Pancreas (tissue), 10 donors: ENCODE results near the gene RHOT2. TPM values are rescaled to one million over a fixed set of nuclear protein-coding genes. Genes with fewer than 3 reads are reported as not detected.

Experiments
- ATAC-seq, 4 donors: fragments of 200-7000 bp; cut with Tn5 transposase; one replicate each; pipeline versions ENCODE4 v1.8.0 to v1.9.1; 2020; ENCODE audit warnings: mild to moderate bottlenecking in 4 of 4, moderate library complexity in 4 of 4
- DNase-seq, 6 donors: peaks; one replicate each; pipeline ENCODE4 v3.0.0-alpha.2; 2020
- FAIRE-seq: peaks from 2 replicates; lab custom pipeline; 2012; peaks lifted over from hg19 to GRCh38; lab: Jason Lieb, UNC
- H3K27ac ChIP-seq, 4 donors: fragments of 200-600 bp; sonication (generic); 1 replicate in 3 of 4; 2 replicates in 1 of 4; pipeline versions ENCODE4 v1.5.0 to v1.8.0; 2020
- H3K27me3 ChIP-seq, 4 donors: fragments of 200-600 bp; one replicate each; pipeline ENCODE4 v1.8.0; 2021
- H3K36me3 ChIP-seq, 3 donors: fragments of 200-600 bp; sonication (generic) in 1 of 3; one replicate each; pipeline versions ENCODE4 v1.5.0 to v1.8.0; 2020 to 2021
- H3K4me1 ChIP-seq, 3 donors: fragments of 200-600 bp; one replicate each; pipeline ENCODE4 v1.8.0; 2021
- H3K4me3 ChIP-seq, 4 donors: fragments of 200-600 bp; sonication (generic) in 2 of 4; one replicate each; pipeline versions ENCODE4 v1.5.0 to v1.8.0; 2020 to 2021
- H3K9me3 ChIP-seq, 4 donors: fragments of 200-600 bp; one replicate each; pipeline ENCODE4 v1.8.0; 2021
- WGBS, 2 donors: extraction: QIAGEN DNeasy Blood & Tissue Kit; methylation state at CpG; one replicate each; pipeline ENCODE4 v1.1.7; 2013; 5-methylcytosine and 5-hydroxymethylcytosine counted together
- intact Hi-C, 3 donors: fragments of 100-400 bp; cut with DNase I; formaldehyde crosslinking; loops; one replicate each; pipeline versions ENCODE4 v1.11.1 to v1.14.2; 2022
- polyA plus RNA-seq, 2 donors: library from polyadenylated mRNA; stranded (reverse); fragments of 200-250 nt; gene quantifications; one replicate each; pipeline ENCODE4 v1.2.3, GENCODE V29; 2013
- total RNA-seq, 6 donors: library from RNA; stranded (reverse); fragmentation: NEBNext Ultra II Directional in 4 of 6; extraction: Animal tissue kit (Norgen Biotek cat#: 25700) in 4 of 6; gene quantifications; one replicate each; pipeline versions ENCODE4 v1.2.1 to v1.2.4, GENCODE V29; 2021 to 2023
- TF ChIP-seq, protein P1 (sequence below), 4 donors: fragments of 200-600 bp; sonication (generic) in 3 of 4; IDR thresholded peaks; one replicate each; pipeline versions ENCODE4 v1.5.0 to v1.8.0; 2021; ENCODE audit warnings: antibody characterized with exemption in 4 of 4
- donor health status: healthy with polysubstance abuse.
- donor health status: DM: no; HTN: no; CAD: no; lungs with moderate emphysema.
- donor health status: DM: no; HTN: no; CAD: no.
- donor health status: control.
- donor health status: control.
- donor health status: Bipolar disorder and iron deficiency.
- donor health status: DM: yes; HTN: yes; CAD: no.
- donor health status: DM: no; HTN: no; CAD: no.
- donor health status: DM: no; HTN: no; CAD: no.
- donor health status: DM: yes; HTN: yes; CAD: no.

Gene RHOT2
- total and polyA plus RNA-seq, 8 donors: 33.5 to 265 (median 48.8) TPM

DNA sequence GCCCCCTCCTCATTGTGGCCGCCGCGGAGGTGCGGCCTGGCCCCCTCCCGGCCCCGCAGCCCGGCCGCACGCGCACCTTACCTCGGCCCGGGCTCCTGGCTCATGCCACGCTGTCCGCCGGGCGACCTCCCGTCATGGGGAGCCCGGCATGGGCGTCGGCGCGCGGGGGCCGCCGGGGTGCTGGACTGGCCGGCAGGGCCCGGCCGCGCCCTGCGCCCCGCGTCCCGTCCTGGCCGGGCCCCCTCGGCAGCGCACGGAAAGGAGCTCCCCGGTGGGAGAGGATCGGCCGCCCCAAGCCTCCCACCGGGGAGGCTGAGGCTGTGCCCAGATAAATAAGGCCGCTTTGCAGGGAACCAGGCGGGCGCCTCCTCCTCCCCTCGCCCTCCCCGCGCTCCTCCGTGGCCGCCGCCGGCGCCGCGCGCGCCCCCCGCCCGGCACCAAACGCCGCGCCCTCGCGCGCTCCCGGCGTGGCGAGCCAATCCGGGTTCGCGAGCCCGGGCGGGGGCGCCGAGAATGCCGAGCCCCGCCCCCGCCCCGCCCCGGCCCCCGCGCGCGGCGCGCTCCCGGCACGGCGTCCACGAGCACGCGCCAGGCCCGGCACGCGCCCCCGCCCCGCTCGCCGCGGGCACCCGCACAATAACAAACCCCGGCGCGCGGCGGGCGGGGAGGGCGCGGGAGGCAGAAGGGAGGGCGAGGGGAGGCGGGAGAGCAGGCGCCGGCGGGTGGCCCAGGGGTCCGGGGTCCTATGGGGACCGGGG, 37.7 kb downstream of the RHOT2 start, which contains the start of gene FBXL16:
FBXL16 (minus strand) TSS at position 371 of the 758 bp plus-strand sequence. CDS start 8,396 bp downstream, outside the sequence.
- peak in 3 of 4 donors; percentile 4 to 33 (median 28) for ATAC-seq
- no peak for FAIRE-seq
- no peak for DNase-seq
- Histone ChIP-seq H3K27ac (no peak within 1 kb of the TSS), H3K9me3 (no peaks in the 10 kb centered on the region), H3K27me3 (peaks cover 0 to 39% (median 11%) of the 10 kb centered on the region in 4 donors), H3K4me1 (no peaks in the 10 kb centered on the region), H3K4me3 (peak within 1 kb of the TSS in 1 of 4 donors; percentile 4), H3K36me3 (no peaks in the 10 kb centered on the region)
- WGBS, 2 donors: 1% methylated on average over 32 to 114 of the region's 115 CpGs
- TF ChIP-seq, protein P1, sequence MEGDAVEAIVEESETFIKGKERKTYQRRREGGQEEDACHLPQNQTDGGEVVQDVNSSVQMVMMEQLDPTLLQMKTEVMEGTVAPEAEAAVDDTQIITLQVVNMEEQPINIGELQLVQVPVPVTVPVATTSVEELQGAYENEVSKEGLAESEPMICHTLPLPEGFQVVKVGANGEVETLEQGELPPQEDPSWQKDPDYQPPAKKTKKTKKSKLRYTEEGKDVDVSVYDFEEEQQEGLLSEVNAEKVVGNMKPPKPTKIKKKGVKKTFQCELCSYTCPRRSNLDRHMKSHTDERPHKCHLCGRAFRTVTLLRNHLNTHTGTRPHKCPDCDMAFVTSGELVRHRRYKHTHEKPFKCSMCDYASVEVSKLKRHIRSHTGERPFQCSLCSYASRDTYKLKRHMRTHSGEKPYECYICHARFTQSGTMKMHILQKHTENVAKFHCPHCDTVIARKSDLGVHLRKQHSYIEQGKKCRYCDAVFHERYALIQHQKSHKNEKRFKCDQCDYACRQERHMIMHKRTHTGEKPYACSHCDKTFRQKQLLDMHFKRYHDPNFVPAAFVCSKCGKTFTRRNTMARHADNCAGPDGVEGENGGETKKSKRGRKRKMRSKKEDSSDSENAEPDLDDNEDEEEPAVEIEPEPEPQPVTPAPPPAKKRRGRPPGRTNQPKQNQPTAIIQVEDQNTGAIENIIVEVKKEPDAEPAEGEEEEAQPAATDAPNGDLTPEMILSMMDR (IDR thresholded peaks at IDR 0.05): no peak
- intact Hi-C loops: loop anchor here in 1 of 3 donors (10.0 kb wide), 1 partner anchor 79 kb away; the partner anchor contains the start of genes CHTF18 and RPUSD1

DNA sequence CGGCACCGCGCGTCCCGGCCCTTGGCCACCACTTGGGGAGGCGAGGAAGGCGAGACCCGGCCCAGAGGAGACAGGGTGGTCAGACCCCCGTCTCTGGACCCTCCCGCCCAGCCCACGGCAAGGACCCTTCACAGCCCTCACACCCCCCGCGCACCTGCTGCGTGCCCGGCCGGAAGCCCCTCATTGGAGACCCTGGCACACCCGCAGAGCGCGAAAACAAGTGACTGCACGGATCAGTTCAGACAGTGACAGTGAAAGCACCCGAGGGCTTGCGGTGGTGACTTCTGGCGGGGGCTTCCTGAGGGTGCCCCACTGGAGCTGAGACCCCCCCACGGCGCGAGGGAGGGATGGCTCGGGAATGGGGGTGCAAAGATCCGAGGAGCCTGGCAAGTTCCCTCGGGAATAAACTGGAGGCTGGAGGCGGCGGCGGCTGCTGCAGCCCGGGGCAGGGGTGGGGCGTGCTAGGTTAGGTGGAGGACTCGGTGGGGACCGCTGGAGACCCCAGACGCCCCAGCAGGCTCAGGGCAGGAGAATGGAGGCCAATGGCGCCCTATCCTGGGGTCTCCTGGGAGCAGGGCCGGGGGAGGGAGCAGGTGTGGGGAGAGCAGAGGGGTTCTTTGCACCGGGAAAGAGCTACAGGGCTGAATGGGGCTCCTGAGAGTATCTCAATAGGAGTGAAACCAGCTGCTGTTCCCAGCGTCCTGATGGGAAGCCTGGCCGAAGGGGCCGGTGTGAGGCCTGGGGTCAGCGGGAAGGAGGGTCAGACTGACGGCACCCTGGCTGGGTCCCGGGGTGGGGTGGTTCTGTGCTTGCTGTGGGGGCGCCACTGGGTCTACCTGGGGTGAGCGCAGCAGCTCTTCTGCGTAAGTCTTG, 38.5 kb downstream of the RHOT2 start:
- ATAC-seq: no peak

DNA sequence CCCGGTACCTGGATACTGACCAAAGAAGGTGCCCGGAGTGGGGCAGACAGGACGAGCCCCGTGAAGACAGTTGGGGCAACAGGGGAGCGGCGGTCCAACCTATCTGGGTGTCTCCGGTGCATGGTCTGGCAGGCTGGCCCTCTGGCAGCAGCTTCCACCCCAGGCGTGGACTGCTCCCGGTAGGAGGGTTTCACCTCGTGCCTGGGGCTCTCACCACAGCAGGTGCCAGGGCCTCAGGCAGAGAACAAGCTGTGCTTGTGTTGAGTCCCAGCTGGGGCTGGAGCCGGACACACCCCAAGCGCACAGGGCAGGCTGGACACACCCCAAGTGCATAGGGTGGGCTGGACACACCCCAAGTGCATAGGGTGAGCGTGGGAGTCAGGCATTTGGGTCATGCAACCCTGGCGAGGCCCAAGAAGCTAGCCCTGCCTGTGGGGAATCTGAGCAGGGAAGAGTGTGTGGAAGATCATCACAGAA, 39.2 kb downstream of the RHOT2 start:
- no peaks in the 10 kb centered on the region for H3K36me3 ChIP-seq
- no peaks in the 10 kb centered on the region for H3K4me1 ChIP-seq
- peaks cover 0 to 35% (median 4%) of the 10 kb centered on the region in 4 donors for H3K27me3 ChIP-seq
- FAIRE-seq (no peak), ATAC-seq (peak in 1 of 4 donors; percentile 6), DNase-seq (no peak)
- no peak overlapping the region for H3K27ac ChIP-seq
- H3K4me3 ChIP-seq: no peak overlapping the region
- 31 to 34% methylated on average over 14 of the region's 14 CpGs for WGBS, 2 donors
- TF ChIP-seq, protein P1 (IDR thresholded peaks at IDR 0.05): no peak
- no peaks in the 10 kb centered on the region for H3K9me3 ChIP-seq
- intact Hi-C loops: loop anchor here in 1 of 3 donors (10.0 kb wide), 1 partner anchor 78 kb away; the partner anchor contains the start of genes CHTF18 and RPUSD1

More for the DNA sequence above, 38.5 kb downstream of the RHOT2 start:
- H3K27ac ChIP-seq: no peak overlapping the region
- TF ChIP-seq, protein P1 (IDR thresholded peaks at IDR 0.05): no peak
- 4 to 6% methylated on average over 45 to 49 of the region's 49 CpGs for WGBS, 2 donors
- intact Hi-C loops: loop anchor here in 1 of 3 donors (10.0 kb wide), 1 partner anchor 78 kb away; the partner anchor contains the start of genes CHTF18 and RPUSD1
- no peaks in the 10 kb centered on the region for H3K4me1 ChIP-seq
- H3K27me3 ChIP-seq: peaks cover 0 to 41% (median 7%) of the 10 kb centered on the region in 4 donors
- H3K36me3 ChIP-seq: no peaks in the 10 kb centered on the region
- FAIRE-seq (no peak), DNase-seq (no peak)
- no peaks in the 10 kb centered on the region for H3K9me3 ChIP-seq
- no peak overlapping the region for H3K4me3 ChIP-seq

DNA sequence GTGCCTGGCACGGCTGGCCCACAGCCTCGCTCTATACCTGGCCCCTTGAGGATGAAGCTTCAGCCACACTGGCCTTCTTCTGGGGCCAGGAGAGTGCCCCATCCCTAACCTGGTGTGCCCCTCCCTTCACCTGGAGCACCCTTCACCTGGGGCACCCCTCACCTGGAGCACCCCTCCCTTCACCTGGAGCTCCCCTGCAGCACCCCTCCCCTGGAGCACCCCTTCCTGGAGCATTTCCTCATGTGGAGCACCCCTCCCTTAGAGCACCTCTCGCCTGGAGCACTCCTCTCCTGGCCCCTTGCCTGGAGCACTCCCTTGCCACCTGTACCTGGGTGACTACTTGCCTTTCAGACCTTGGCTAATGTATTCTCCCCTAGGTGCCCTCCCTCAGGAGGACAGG, 40.1 kb downstream of the RHOT2 start:
- no peak for FAIRE-seq
- H3K27ac ChIP-seq: no peak overlapping the region
- ATAC-seq: no peak
- 32 to 42% methylated on average over 3 of the region's 3 CpGs for WGBS, 2 donors
- intact Hi-C loops: loop anchor here in 1 of 3 donors (10.0 kb wide), 1 partner anchor 77 kb away; the partner anchor contains the start of genes CHTF18 and RPUSD1
- no peak for DNase-seq
- TF ChIP-seq, protein P1 (IDR thresholded peaks at IDR 0.05): no peak
- H3K9me3 ChIP-seq: no peaks in the 10 kb centered on the region
- no peaks in the 10 kb centered on the region for H3K4me1 ChIP-seq
- no peak overlapping the region for H3K4me3 ChIP-seq
- no peaks in the 10 kb centered on the region for H3K36me3 ChIP-seq
- peaks cover 0 to 31% (median 3%) of the 10 kb centered on the region in 4 donors for H3K27me3 ChIP-seq
